PFSK-1 (cell line): ENCODE data around the gene GPS2.

Source experiments
- FOXP2 ChIP-seq: optimal IDR thresholded peaks from 2 replicates; pipeline ENCODE3; 2011; ENCODE audit warnings: borderline replicate concordance, control low read depth, inconsistent platforms; ENCODE audit not compliant: insufficient read depth; ENCODE audit errors: extremely low read length, extremely low read depth
- POLR2AphosphoS5 ChIP-seq: IDR thresholded peaks from 2 replicates; pipeline ENCODE4 v1.6.1; 2012; ENCODE audit warnings: low read depth, mild to moderate bottlenecking, control low read depth, low read length, moderate library complexity
- REST ChIP-seq, 2 experiments: IDR thresholded peaks; 2 replicates each; pipeline versions ENCODE4 v1.6.1 to v1.8.0; 2011 to 2012; ENCODE audit warnings: low read depth in 2 of 2, low read length in 2 of 2, control low read depth in 1 of 2, inconsistent platforms in 1 of 2, mild to moderate bottlenecking in 1 of 2, moderate library complexity in 1 of 2; ENCODE audit not compliant: insufficient read depth in 1 of 2
- SIN3A ChIP-seq: IDR thresholded peaks from 2 replicates; pipeline ENCODE4 v1.6.1; 2012; ENCODE audit warnings: mild to moderate bottlenecking, low read length, moderate library complexity, borderline replicate concordance; ENCODE audit not compliant: insufficient read depth
- TAF1 ChIP-seq: IDR thresholded peaks from 2 replicates; pipeline ENCODE4 v1.6.1; 2012; ENCODE audit warnings: low read length, control low read depth, borderline replicate concordance; ENCODE audit not compliant: insufficient read depth

- TF ChIP-seq POLR2AphosphoS5 (no peak), REST (IDR thresholded peaks at IDR 0.05; ENCODE audit: insufficient read depth in 1 of 2, low read depth in 2 of 2, low read length in 2 of 2) (no peak), TAF1 (no peak), SIN3A (no peak), FOXP2 (no peak)
Observed at GRCh38 chr17:7290166-7290565, 25.0 kb downstream of the GPS2 start.
